Measurements from ENCODE around the gene OR2T8. TPM values are rescaled to one million over a fixed set of nuclear protein-coding genes. Genes with fewer than 3 reads are reported as not detected.

OR2T8 gene
- total and polyA plus RNA-seq, 4 donors: 0.70 TPM; not detected in 3

DNA sequence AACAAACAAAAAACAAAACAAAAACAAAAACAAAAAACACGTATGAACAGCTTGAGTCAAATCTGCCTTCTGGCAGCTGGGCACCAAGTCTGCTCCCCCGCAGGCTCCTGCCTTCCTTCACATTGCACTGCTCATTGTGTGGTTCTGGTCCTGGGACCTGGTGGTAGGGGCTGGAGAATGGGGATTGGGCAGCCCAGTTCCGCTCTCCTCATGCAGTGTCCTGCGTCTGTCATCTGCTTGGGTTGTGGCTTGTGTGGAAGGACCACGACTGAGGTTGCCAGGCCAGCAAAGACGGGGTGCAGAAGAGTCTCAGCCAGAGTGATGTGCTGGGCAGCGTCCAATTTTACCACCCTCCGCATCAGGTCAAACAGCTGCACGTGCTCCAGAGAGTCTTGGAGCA, 15.7 kb downstream of the OR2T8 start:
- Histone ChIP-seq H3K9ac (ENCODE audit: low read depth in 1 of 2, low read length in 2 of 2) (no peak overlapping the region), H3K27me3 (ENCODE audit: control insufficient read depth in 4 of 4, insufficient read depth in 4 of 4, low read length in 3 of 4) (no peaks in the 10 kb centered on the region), H3K36me3 (ENCODE audit: control insufficient read depth in 4 of 4, insufficient read depth in 3 of 4, low read depth in 1 of 4, low read length in 3 of 4) (no peaks in the 10 kb centered on the region), H3K4me1 (ENCODE audit: control insufficient read depth in 4 of 4, insufficient read depth in 4 of 4, low read length in 3 of 4) (no peaks in the 10 kb centered on the region), H3K9me3 (ENCODE audit: control insufficient read depth in 4 of 4, low read length in 3 of 4) (peaks cover 0 to 10% (median 0%) of the 10 kb centered on the region in 4 donors), H3K4me3 (ENCODE audit: low read depth in 1 of 3, low read length in 3 of 3) (no peak overlapping the region), H3K27ac (ENCODE audit: low read depth in 1 of 2, low read length in 2 of 2) (no peak overlapping the region)
- TF ChIP-seq ATF3 (IDR thresholded peaks at IDR 0.05): no peak
- TF ChIP-seq TAF1 (conservative IDR thresholded peaks at IDR 0.05): no peak
- TF ChIP-seq, protein P1, sequence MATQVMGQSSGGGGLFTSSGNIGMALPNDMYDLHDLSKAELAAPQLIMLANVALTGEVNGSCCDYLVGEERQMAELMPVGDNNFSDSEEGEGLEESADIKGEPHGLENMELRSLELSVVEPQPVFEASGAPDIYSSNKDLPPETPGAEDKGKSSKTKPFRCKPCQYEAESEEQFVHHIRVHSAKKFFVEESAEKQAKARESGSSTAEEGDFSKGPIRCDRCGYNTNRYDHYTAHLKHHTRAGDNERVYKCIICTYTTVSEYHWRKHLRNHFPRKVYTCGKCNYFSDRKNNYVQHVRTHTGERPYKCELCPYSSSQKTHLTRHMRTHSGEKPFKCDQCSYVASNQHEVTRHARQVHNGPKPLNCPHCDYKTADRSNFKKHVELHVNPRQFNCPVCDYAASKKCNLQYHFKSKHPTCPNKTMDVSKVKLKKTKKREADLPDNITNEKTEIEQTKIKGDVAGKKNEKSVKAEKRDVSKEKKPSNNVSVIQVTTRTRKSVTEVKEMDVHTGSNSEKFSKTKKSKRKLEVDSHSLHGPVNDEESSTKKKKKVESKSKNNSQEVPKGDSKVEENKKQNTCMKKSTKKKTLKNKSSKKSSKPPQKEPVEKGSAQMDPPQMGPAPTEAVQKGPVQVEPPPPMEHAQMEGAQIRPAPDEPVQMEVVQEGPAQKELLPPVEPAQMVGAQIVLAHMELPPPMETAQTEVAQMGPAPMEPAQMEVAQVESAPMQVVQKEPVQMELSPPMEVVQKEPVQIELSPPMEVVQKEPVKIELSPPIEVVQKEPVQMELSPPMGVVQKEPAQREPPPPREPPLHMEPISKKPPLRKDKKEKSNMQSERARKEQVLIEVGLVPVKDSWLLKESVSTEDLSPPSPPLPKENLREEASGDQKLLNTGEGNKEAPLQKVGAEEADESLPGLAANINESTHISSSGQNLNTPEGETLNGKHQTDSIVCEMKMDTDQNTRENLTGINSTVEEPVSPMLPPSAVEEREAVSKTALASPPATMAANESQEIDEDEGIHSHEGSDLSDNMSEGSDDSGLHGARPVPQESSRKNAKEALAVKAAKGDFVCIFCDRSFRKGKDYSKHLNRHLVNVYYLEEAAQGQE (IDR thresholded peaks at IDR 0.05): no peak
- TF ChIP-seq, protein P2, sequence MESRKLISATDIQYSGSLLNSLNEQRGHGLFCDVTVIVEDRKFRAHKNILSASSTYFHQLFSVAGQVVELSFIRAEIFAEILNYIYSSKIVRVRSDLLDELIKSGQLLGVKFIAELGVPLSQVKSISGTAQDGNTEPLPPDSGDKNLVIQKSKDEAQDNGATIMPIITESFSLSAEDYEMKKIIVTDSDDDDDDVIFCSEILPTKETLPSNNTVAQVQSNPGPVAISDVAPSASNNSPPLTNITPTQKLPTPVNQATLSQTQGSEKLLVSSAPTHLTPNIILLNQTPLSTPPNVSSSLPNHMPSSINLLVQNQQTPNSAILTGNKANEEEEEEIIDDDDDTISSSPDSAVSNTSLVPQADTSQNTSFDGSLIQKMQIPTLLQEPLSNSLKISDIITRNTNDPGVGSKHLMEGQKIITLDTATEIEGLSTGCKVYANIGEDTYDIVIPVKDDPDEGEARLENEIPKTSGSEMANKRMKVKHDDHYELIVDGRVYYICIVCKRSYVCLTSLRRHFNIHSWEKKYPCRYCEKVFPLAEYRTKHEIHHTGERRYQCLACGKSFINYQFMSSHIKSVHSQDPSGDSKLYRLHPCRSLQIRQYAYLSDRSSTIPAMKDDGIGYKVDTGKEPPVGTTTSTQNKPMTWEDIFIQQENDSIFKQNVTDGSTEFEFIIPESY (IDR thresholded peaks at IDR 0.05): no peak
- WGBS: 91% methylated on average over 9 of the region's 9 CpGs
- no peak for DNase-seq (ENCODE audit: low spot score)

DNA sequence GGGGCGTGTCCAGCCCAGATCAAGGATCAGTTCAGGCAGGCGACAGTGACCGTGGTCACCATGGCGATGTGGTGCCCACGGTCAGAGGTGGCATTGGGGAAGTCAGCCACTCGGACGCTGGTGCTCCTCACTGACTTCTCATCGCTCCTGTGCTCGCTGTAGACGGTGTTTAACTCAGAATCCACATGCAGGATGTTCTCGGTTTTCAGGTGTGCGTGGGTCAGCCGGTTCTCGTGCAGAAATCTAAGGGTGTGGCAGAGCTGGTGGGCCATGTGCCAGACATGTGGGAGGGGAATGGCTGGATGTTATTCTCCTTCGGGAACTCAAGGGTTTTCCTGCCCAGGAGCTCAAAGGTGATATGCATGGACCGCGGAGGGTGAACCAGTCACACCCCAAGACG, 16.4 kb downstream of the OR2T8 start:
- Histone ChIP-seq H3K9ac (ENCODE audit: low read depth in 1 of 2, low read length in 2 of 2) (no peak overlapping the region), H3K36me3 (ENCODE audit: control insufficient read depth in 4 of 4, insufficient read depth in 3 of 4, low read depth in 1 of 4, low read length in 3 of 4) (no peaks in the 10 kb centered on the region), H3K4me3 (ENCODE audit: low read depth in 1 of 3, low read length in 3 of 3) (no peak overlapping the region), H3K27me3 (ENCODE audit: control insufficient read depth in 4 of 4, insufficient read depth in 4 of 4, low read length in 3 of 4) (no peaks in the 10 kb centered on the region), H3K4me1 (ENCODE audit: control insufficient read depth in 4 of 4, insufficient read depth in 4 of 4, low read length in 3 of 4) (no peaks in the 10 kb centered on the region), H3K27ac (ENCODE audit: low read depth in 1 of 2, low read length in 2 of 2) (no peak overlapping the region), H3K9me3 (ENCODE audit: control insufficient read depth in 4 of 4, low read length in 3 of 4) (peaks cover 0 to 10% (median 0%) of the 10 kb centered on the region in 4 donors)
- DNase-seq (ENCODE audit: low spot score): no peak
- WGBS: 92% methylated on average over 18 of the region's 18 CpGs
- TF ChIP-seq, protein P3, sequence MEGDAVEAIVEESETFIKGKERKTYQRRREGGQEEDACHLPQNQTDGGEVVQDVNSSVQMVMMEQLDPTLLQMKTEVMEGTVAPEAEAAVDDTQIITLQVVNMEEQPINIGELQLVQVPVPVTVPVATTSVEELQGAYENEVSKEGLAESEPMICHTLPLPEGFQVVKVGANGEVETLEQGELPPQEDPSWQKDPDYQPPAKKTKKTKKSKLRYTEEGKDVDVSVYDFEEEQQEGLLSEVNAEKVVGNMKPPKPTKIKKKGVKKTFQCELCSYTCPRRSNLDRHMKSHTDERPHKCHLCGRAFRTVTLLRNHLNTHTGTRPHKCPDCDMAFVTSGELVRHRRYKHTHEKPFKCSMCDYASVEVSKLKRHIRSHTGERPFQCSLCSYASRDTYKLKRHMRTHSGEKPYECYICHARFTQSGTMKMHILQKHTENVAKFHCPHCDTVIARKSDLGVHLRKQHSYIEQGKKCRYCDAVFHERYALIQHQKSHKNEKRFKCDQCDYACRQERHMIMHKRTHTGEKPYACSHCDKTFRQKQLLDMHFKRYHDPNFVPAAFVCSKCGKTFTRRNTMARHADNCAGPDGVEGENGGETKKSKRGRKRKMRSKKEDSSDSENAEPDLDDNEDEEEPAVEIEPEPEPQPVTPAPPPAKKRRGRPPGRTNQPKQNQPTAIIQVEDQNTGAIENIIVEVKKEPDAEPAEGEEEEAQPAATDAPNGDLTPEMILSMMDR (IDR thresholded peaks at IDR 0.05; ENCODE audit: low read depth, low read length, missing input control): no peak
- TF ChIP-seq RXRA (IDR thresholded peaks at IDR 0.05): no peak
- TF ChIP-seq EGR1 (IDR thresholded peaks at IDR 0.05; ENCODE audit: low read depth in 2 of 2): no peak
- no peak for TF ChIP-seq SP1 (IDR thresholded peaks at IDR 0.05)

All from liver (tissue), 9 donors.